Breast epithelium (tissue), 4 donors: ENCODE data around the gene LGALSL. TPM values are rescaled to one million over a fixed set of nuclear protein-coding genes. Genes with fewer than 3 reads are reported as not detected.

Experiments used
- DNase-seq, 2 donors: peaks; one replicate each; pipeline ENCODE4 v3.0.0-alpha.2; 2019; ENCODE audit warnings: low spot score in 2 of 2
- H3K27ac ChIP-seq, 2 donors: fragments of 200-600 bp; sonication (generic) in 1 of 2; one replicate each; pipeline ENCODE4 v1.5.1; 2016 to 2019; ENCODE audit warnings: mild to moderate bottlenecking in 1 of 2
- H3K27me3 ChIP-seq, 2 donors: fragments of 200-600 bp; sonication (generic) in 1 of 2; one replicate each; pipeline versions ENCODE4 v1.5.1 to v1.6.0; 2017 to 2019; ENCODE audit warnings: control low read depth in 1 of 2, mild to moderate bottlenecking in 1 of 2
- H3K36me3 ChIP-seq: fragments of 200-600 bp; one replicate; pipeline ENCODE4 v1.5.1; 2019
- H3K4me1 ChIP-seq, 2 donors: fragments of 200-600 bp; sonication (generic); one replicate each; pipeline ENCODE4 v1.5.1; 2016 to 2019; ENCODE audit warnings: control low read depth in 1 of 2
- H3K4me3 ChIP-seq, 3 donors: fragments of 200-600 bp; sonication (generic); 1 replicate in 2 of 3; 2 replicates in 1 of 3; pipeline ENCODE4 v1.5.1; 2016 to 2019; ENCODE audit warnings: mild to moderate bottlenecking in 3 of 3, moderate library complexity in 2 of 3
- H3K9me3 ChIP-seq, 2 donors: fragments of 200-600 bp; sonication (generic) in 1 of 2; one replicate each; pipeline ENCODE4 v1.5.1; 2016 to 2019; ENCODE audit warnings: control low read depth in 1 of 2
- CTCF ChIP-seq, 3 donors: fragments of 450-650 bp; IDR thresholded peaks; one replicate each; pipeline ENCODE4 v1.5.1; 2016 to 2017; ENCODE audit warnings: antibody characterized with exemption in 3 of 3, mild to moderate bottlenecking in 3 of 3, moderate library complexity in 3 of 3
- POLR2A ChIP-seq: fragments of 450-650 bp; IDR thresholded peaks from one replicate; pipeline ENCODE4 v1.6.1; 2016; ENCODE audit warnings: antibody characterized with exemption, mild to moderate bottlenecking, moderate library complexity
- POLR2AphosphoS5 ChIP-seq, 3 donors: sonication (generic); formaldehyde crosslinking; IDR thresholded peaks; one replicate each; pipeline ENCODE4 v1.6.1; 2017; ENCODE audit warnings: antibody characterized with exemption in 3 of 3
- intact Hi-C: fragments of 100-400 bp; cut with DNase I; formaldehyde crosslinking; loops from one replicate; pipeline ENCODE4 v1.15.1; 2023; ENCODE audit warnings: low total_unique reads
- total RNA-seq, 3 donors: library from RNA; depleted of rRNA; stranded (reverse); fragments of >200 nt; gene quantifications; one replicate each; pipeline ENCODE4 v1.1.0, GENCODE V29; 2016

Gene LGALSL
- total RNA-seq, 3 donors from 2014 or later, result 9.4 to 16.7 (median 16.5) TPM

GRCh38 chr2:64477979-64478378, 24.0 kb downstream of the LGALSL start:
- peaks cover 0 to 2% of the 10 kb centered on the region in 2 donors for H3K4me1 ChIP-seq
- no peaks in the 10 kb centered on the region for H3K36me3 ChIP-seq
- H3K9me3 ChIP-seq, result no peaks in the 10 kb centered on the region
- no peak overlapping the region for H3K27ac ChIP-seq
- H3K4me3 ChIP-seq, result no peak overlapping the region
- DNase-seq, result no peak
- intact Hi-C loops, result no loop called here
- TF ChIP-seq POLR2AphosphoS5 (IDR thresholded peaks at IDR 0.05) (no peak), POLR2A (no peak), CTCF (IDR thresholded peaks at IDR 0.05) (no peak)
- no peaks in the 10 kb centered on the region for H3K27me3 ChIP-seq

GRCh38 chr2:64478502-64479230, 24.7 kb downstream of the LGALSL start:
- Histone ChIP-seq H3K27me3 (no peaks in the 10 kb centered on the region), H3K4me1 (peaks cover 0 to 3% of the 10 kb centered on the region in 2 donors), H3K27ac (no peak overlapping the region), H3K36me3 (no peaks in the 10 kb centered on the region), H3K4me3 (no peak overlapping the region), H3K9me3 (no peaks in the 10 kb centered on the region)
- DNase-seq, result no peak
- TF ChIP-seq POLR2AphosphoS5 (IDR thresholded peaks at IDR 0.05) (no peak), CTCF (IDR thresholded peaks at IDR 0.05) (no peak), POLR2A (no peak)
- intact Hi-C loops, result no loop called here

- Histone ChIP-seq H3K36me3 (no peaks in the 10 kb centered on the region), H3K27ac (no peak overlapping the region), H3K4me3 (no peak overlapping the region), H3K9me3 (no peaks in the 10 kb centered on the region), H3K27me3 (no peaks in the 10 kb centered on the region), H3K4me1 (peaks cover 0 to 3% of the 10 kb centered on the region in 2 donors)
- intact Hi-C loops, result loop anchor here (10.0 kb wide), 1 partner anchor 145 kb away; no protein-coding TSS in a partner anchor
- no peak for DNase-seq
- TF ChIP-seq CTCF (IDR thresholded peaks at IDR 0.05) (no peak), POLR2AphosphoS5 (IDR thresholded peaks at IDR 0.05) (no peak), POLR2A (no peak)
These were observed 25.5 kb downstream of the LGALSL start for GRCh38 chr2:64479259-64480117.

- Histone ChIP-seq H3K4me3 (no peak overlapping the region), H3K36me3 (no peaks in the 10 kb centered on the region), H3K9me3 (no peaks in the 10 kb centered on the region), H3K4me1 (peaks cover 0 to 3% of the 10 kb centered on the region in 2 donors), H3K27me3 (no peaks in the 10 kb centered on the region), H3K27ac (no peak overlapping the region)
- no peak for TF ChIP-seq POLR2A
- no peak for DNase-seq
- intact Hi-C loops, result loop anchor here (10.0 kb wide), 1 partner anchor 147 kb away; no protein-coding TSS in a partner anchor
These were observed 27.7 kb downstream of the LGALSL start for GRCh38 chr2:64481665-64482064.

- H3K36me3 ChIP-seq, result no peaks in the 10 kb centered on the region
- intact Hi-C loops, result loop anchor here (10.0 kb wide), 1 partner anchor 147 kb away; no protein-coding TSS in a partner anchor
- no peak for TF ChIP-seq POLR2A
These were observed 28.3 kb downstream of the LGALSL start for GRCh38 chr2:64482243-64482642.

More at GRCh38 chr2:64482243-64482642, 28.3 kb downstream of the LGALSL start:
- no peaks in the 10 kb centered on the region for H3K27me3 ChIP-seq
- no peak overlapping the region for H3K4me3 ChIP-seq
- peak overlapping the region; percentile 53 to 71 for H3K27ac ChIP-seq
- H3K4me1 ChIP-seq, result peaks cover 0 to 3% of the 10 kb centered on the region in 2 donors
- DNase-seq, result no peak
- H3K9me3 ChIP-seq, result no peaks in the 10 kb centered on the region
